Astrocyte (in vitro differentiated cells and primary cell): ENCODE data around the gene PLCH1. TPM values are rescaled to one million over a fixed set of nuclear protein-coding genes. Genes with fewer than 3 reads are reported as not detected.
A peak's percentile ranks its signal among the peaks of the same experiment; 100 is the strongest.

Experiments used
- DNase-seq: peaks from one replicate; pipeline ENCODE4 v3.0.0-alpha.2; 2010; ENCODE audit warnings: low read depth
- FAIRE-seq: peaks from 2 replicates; lab custom pipeline; 2011; peaks lifted over from hg19 to GRCh38; lab: Jason Lieb, UNC
- H2AFZ ChIP-seq: 2 replicates; pipeline ENCODE4 v1.6.0; 2012; ENCODE audit warnings: low read depth, low read length, inconsistent platforms
- H3K27ac ChIP-seq: 2 replicates; pipeline ENCODE4 v1.5.1; 2011; ENCODE audit warnings: low read depth, low read length, inconsistent platforms
- H3K27me3 ChIP-seq: 2 replicates; pipeline ENCODE4 v1.6.0; 2011; ENCODE audit warnings: low read length, inconsistent platforms; ENCODE audit not compliant: insufficient read depth
- H3K36me3 ChIP-seq: 2 replicates; pipeline ENCODE4 v1.5.1; 2011; ENCODE audit warnings: low read length, inconsistent platforms; ENCODE audit not compliant: insufficient read depth
- H3K4me1 ChIP-seq: 2 replicates; pipeline ENCODE4 v1.5.1; 2011; ENCODE audit warnings: low read length, inconsistent platforms; ENCODE audit not compliant: insufficient read depth
- H3K4me2 ChIP-seq: 2 replicates; pipeline ENCODE4 v1.6.0; 2012; ENCODE audit warnings: low read length, inconsistent platforms
- H3K4me3 ChIP-seq: 2 replicates; pipeline ENCODE4 v1.5.1; 2011; ENCODE audit warnings: low read depth, mild to moderate bottlenecking, low read length, inconsistent platforms; ENCODE audit not compliant: insufficient read depth
- H3K79me2 ChIP-seq: 2 replicates; pipeline ENCODE4 v1.6.0; 2012; ENCODE audit warnings: mild to moderate bottlenecking, low read length, inconsistent platforms; ENCODE audit not compliant: insufficient read depth
- H3K9ac ChIP-seq: 2 replicates; pipeline ENCODE4 v1.6.0; 2012; ENCODE audit warnings: mild to moderate bottlenecking, low read length, inconsistent platforms
- H3K9me3 ChIP-seq: 2 replicates; pipeline ENCODE4 v1.5.1; 2012; ENCODE audit warnings: low read depth, mild to moderate bottlenecking, low read length, inconsistent platforms; ENCODE audit not compliant: insufficient read depth
- H4K20me1 ChIP-seq: 2 replicates; pipeline ENCODE4 v1.6.0; 2012; ENCODE audit warnings: low read length, inconsistent platforms; ENCODE audit not compliant: insufficient read depth
- H3K27ac Mint-ChIP-seq: one replicate; pipeline ENCODE4 v1.8.0; 2021; ENCODE audit warnings: mild to moderate bottlenecking, mixed read lengths; ENCODE audit not compliant: unreplicated experiment
- H3K27me3 Mint-ChIP-seq: one replicate; pipeline ENCODE4 v1.8.0; 2021; ENCODE audit warnings: low read depth, mixed read lengths; ENCODE audit not compliant: unreplicated experiment
- H3K36me3 Mint-ChIP-seq: one replicate; pipeline ENCODE4 v1.8.0; 2021; ENCODE audit warnings: low read depth, mixed read lengths; ENCODE audit not compliant: unreplicated experiment
- H3K4me1 Mint-ChIP-seq: one replicate; pipeline ENCODE4 v1.8.0; 2021; ENCODE audit warnings: low read depth, mixed read lengths; ENCODE audit not compliant: unreplicated experiment
- H3K4me3 Mint-ChIP-seq: one replicate; pipeline ENCODE4 v1.8.0; 2021; ENCODE audit warnings: mild to moderate bottlenecking, moderate library complexity, mixed read lengths; ENCODE audit not compliant: unreplicated experiment
- H3K9me3 Mint-ChIP-seq: one replicate; pipeline ENCODE4 v1.8.0; 2021; ENCODE audit warnings: mild to moderate bottlenecking, mixed read lengths; ENCODE audit not compliant: unreplicated experiment
- CTCF ChIP-seq: IDR thresholded peaks from 2 replicates; pipeline ENCODE4 v1.5.1; 2011; ENCODE audit warnings: low read depth, mild to moderate bottlenecking, inconsistent platforms, low read length, moderate library complexity; ENCODE audit not compliant: insufficient read depth
- EZH2 ChIP-seq: IDR thresholded peaks from 2 replicates; pipeline ENCODE4 v1.6.1; 2012; ENCODE audit warnings: mild to moderate bottlenecking, low read length, inconsistent platforms; ENCODE audit not compliant: insufficient read depth
- total RNA-seq: library from RNA; stranded (reverse); gene quantifications from 2 replicates; pipeline ENCODE4 v1.2.1, GENCODE V29; 2021

PLCH1 gene
- total RNA-seq, 1 donor from 2014 or later, result 1.2 TPM

GRCh38 chr3:155568295-155568694 lies 176.6 kb downstream of the PLCH1 start:
- H3K79me2 ChIP-seq, result no peaks in the 10 kb centered on the region
- TF ChIP-seq EZH2 (no peak), CTCF (no peak)
- Mint-ChIP-seq H3K4me3 (no peak overlapping the region), H3K27me3 (no peaks in the 10 kb centered on the region), H3K27ac (no peak overlapping the region), H3K9me3 (no peaks in the 10 kb centered on the region), H3K4me1 (no peaks in the 10 kb centered on the region), H3K36me3 (no peaks in the 10 kb centered on the region)
- no peak overlapping the region for H3K9ac ChIP-seq
- no peaks in the 10 kb centered on the region for H3K27me3 ChIP-seq
- FAIRE-seq (no peak), DNase-seq (no peak)
- H3K9me3 ChIP-seq, result no peaks in the 10 kb centered on the region
- H2AFZ ChIP-seq, result no peak overlapping the region
- H3K4me1 ChIP-seq, result no peaks in the 10 kb centered on the region
- H3K4me2 ChIP-seq, result no peak overlapping the region
- H3K27ac ChIP-seq, result no peak overlapping the region
- H4K20me1 ChIP-seq, result no peaks in the 10 kb centered on the region
- H3K36me3 ChIP-seq, result no peaks in the 10 kb centered on the region
- no peak overlapping the region for H3K4me3 ChIP-seq

- Histone ChIP-seq H3K9ac (no peak overlapping the region), H4K20me1 (no peaks in the 10 kb centered on the region), H3K27ac (no peak overlapping the region), H3K4me1 (no peaks in the 10 kb centered on the region), H3K27me3 (no peaks in the 10 kb centered on the region), H3K79me2 (no peaks in the 10 kb centered on the region), H2AFZ (no peak overlapping the region), H3K36me3 (no peaks in the 10 kb centered on the region), H3K4me2 (no peak overlapping the region), H3K9me3 (no peaks in the 10 kb centered on the region), H3K4me3 (no peak overlapping the region)
- Mint-ChIP-seq H3K4me3 (no peak overlapping the region), H3K36me3 (no peaks in the 10 kb centered on the region), H3K27me3 (no peaks in the 10 kb centered on the region), H3K9me3 (no peaks in the 10 kb centered on the region), H3K4me1 (peaks cover 21% of the 10 kb centered on the region), H3K27ac (no peak overlapping the region)
- peak; percentile 55 for FAIRE-seq
- DNase-seq, result peak; percentile 51
- TF ChIP-seq EZH2 (no peak), CTCF (no peak)
Measured at GRCh38 chr3:155560594-155560993, 184.3 kb downstream of the PLCH1 start.

- H3K27ac ChIP-seq, result no peak overlapping the region
- DNase-seq, result no peak
- no peak overlapping the region for H3K4me2 ChIP-seq
- H3K27me3 ChIP-seq, result no peaks in the 10 kb centered on the region
- no peaks in the 10 kb centered on the region for H3K36me3 ChIP-seq
- H3K4me1 ChIP-seq, result no peaks in the 10 kb centered on the region
- no peaks in the 10 kb centered on the region for H4K20me1 ChIP-seq
- H3K27ac Mint-ChIP-seq, result no peak overlapping the region
- H2AFZ ChIP-seq, result no peak overlapping the region
- H3K9me3 ChIP-seq, result no peaks in the 10 kb centered on the region
- no peak overlapping the region for H3K9ac ChIP-seq
- no peaks in the 10 kb centered on the region for H3K9me3 Mint-ChIP-seq
- no peaks in the 10 kb centered on the region for H3K27me3 Mint-ChIP-seq
- peaks cover 25% of the 10 kb centered on the region for H3K4me1 Mint-ChIP-seq
- TF ChIP-seq EZH2 (no peak), CTCF (no peak)
- no peaks in the 10 kb centered on the region for H3K36me3 Mint-ChIP-seq
- H3K79me2 ChIP-seq, result no peaks in the 10 kb centered on the region
- H3K4me3 ChIP-seq, result no peak overlapping the region
- no peak for FAIRE-seq
- no peak overlapping the region for H3K4me3 Mint-ChIP-seq
Measured at GRCh38 chr3:155560135-155560534, 184.7 kb downstream of the PLCH1 start.
